ENCODE data around the gene EHBP1L1.
A peak's percentile ranks its signal among the peaks of the same experiment; 100 is the strongest.

Gene EHBP1L1

DNA sequence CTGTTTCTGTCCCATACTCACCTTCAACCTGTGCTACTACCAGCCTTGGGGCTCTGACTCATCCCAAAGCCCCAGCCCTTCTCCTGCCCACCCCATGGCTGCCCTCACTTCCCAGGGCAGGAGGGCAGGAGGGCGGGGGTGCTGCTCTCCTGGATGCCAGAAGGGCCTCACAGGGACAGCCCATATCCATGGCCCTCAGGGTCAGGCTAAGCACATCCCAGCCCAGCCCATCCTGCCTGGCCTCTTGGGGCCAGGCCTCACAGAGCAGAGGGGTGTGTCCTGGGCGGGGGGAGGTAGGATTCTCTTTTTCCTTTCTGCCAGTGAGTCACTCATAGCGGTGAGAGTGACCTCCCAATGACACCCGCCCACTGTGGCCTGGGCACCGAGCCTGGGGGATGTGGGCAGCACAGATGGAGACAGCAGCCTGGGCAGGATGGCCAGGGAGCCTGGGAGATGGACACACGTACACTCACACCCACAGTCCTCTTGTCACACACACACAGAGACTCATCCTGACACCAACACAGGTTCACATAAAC is 20.1 kb upstream of the EHBP1L1 start (continued):
- TF ChIP-seq, protein P1, sequence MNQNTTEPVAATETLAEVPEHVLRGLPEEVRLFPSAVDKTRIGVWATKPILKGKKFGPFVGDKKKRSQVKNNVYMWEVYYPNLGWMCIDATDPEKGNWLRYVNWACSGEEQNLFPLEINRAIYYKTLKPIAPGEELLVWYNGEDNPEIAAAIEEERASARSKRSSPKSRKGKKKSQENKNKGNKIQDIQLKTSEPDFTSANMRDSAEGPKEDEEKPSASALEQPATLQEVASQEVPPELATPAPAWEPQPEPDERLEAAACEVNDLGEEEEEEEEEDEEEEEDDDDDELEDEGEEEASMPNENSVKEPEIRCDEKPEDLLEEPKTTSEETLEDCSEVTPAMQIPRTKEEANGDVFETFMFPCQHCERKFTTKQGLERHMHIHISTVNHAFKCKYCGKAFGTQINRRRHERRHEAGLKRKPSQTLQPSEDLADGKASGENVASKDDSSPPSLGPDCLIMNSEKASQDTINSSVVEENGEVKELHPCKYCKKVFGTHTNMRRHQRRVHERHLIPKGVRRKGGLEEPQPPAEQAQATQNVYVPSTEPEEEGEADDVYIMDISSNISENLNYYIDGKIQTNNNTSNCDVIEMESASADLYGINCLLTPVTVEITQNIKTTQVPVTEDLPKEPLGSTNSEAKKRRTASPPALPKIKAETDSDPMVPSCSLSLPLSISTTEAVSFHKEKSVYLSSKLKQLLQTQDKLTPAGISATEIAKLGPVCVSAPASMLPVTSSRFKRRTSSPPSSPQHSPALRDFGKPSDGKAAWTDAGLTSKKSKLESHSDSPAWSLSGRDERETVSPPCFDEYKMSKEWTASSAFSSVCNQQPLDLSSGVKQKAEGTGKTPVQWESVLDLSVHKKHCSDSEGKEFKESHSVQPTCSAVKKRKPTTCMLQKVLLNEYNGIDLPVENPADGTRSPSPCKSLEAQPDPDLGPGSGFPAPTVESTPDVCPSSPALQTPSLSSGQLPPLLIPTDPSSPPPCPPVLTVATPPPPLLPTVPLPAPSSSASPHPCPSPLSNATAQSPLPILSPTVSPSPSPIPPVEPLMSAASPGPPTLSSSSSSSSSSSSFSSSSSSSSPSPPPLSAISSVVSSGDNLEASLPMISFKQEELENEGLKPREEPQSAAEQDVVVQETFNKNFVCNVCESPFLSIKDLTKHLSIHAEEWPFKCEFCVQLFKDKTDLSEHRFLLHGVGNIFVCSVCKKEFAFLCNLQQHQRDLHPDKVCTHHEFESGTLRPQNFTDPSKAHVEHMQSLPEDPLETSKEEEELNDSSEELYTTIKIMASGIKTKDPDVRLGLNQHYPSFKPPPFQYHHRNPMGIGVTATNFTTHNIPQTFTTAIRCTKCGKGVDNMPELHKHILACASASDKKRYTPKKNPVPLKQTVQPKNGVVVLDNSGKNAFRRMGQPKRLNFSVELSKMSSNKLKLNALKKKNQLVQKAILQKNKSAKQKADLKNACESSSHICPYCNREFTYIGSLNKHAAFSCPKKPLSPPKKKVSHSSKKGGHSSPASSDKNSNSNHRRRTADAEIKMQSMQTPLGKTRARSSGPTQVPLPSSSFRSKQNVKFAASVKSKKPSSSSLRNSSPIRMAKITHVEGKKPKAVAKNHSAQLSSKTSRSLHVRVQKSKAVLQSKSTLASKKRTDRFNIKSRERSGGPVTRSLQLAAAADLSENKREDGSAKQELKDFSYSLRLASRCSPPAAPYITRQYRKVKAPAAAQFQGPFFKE (tag by site-specific recombination; IDR thresholded peaks at IDR 0.05; ENCODE audit: borderline replicate concordance), result no peak
- TF ChIP-seq ZNF701 (tag by site-specific recombination; IDR thresholded peaks at IDR 0.05) (no peak), ZNF610 (tag by site-specific recombination; IDR thresholded peaks at IDR 0.05; ENCODE audit: borderline replicate concordance) (no peak), ZBTB44 (tag by site-specific recombination; IDR thresholded peaks at IDR 0.05) (no peak), KLF16 (tag by site-specific recombination; IDR thresholded peaks at IDR 0.05) (no peak), ZNF112 (tag by site-specific recombination; IDR thresholded peaks at IDR 0.05) (no peak), ZNF529 (tag by site-specific recombination; IDR thresholded peaks at IDR 0.05; ENCODE audit: insufficient replicate concordance) (no peak), ZNF449 (tag by site-specific recombination; IDR thresholded peaks at IDR 0.05) (no peak), ZNF658 (tag by site-specific recombination; IDR thresholded peaks at IDR 0.05) (no peak), ZFP37 (tag by site-specific recombination; IDR thresholded peaks at IDR 0.05) (no peak), SP7 (tag by site-specific recombination; IDR thresholded peaks at IDR 0.05) (0 out of 2 replicates have a peak, but pooled peaks have one; percentile 20), SP3 (tag by site-specific recombination; IDR thresholded peaks at IDR 0.05) (peak; percentile 70), ZNF654 (tag by site-specific recombination; IDR thresholded peaks at IDR 0.05; ENCODE audit: low read depth) (no peak), TCF7L2 (IDR thresholded peaks at IDR 0.05; ENCODE audit: borderline replicate concordance, low read depth, low read length) (no peak), RBAK (tag by site-specific recombination; IDR thresholded peaks at IDR 0.05) (no peak), ZNF747 (tag by site-specific recombination; IDR thresholded peaks at IDR 0.05) (no peak), KLF9 (tag by site-specific recombination; IDR thresholded peaks at IDR 0.05; ENCODE audit: low read depth) (peak; percentile 61), KLF10 (tag by site-specific recombination; IDR thresholded peaks at IDR 0.05) (peak; percentile 77), ZNF426 (tag by site-specific recombination; IDR thresholded peaks at IDR 0.05) (no peak), GLIS2 (tag by site-specific recombination; IDR thresholded peaks at IDR 0.05) (peak; percentile 37), ZNF24 (tag by site-specific recombination; IDR thresholded peaks at IDR 0.05) (no peak)
- TF ChIP-seq, protein P2, sequence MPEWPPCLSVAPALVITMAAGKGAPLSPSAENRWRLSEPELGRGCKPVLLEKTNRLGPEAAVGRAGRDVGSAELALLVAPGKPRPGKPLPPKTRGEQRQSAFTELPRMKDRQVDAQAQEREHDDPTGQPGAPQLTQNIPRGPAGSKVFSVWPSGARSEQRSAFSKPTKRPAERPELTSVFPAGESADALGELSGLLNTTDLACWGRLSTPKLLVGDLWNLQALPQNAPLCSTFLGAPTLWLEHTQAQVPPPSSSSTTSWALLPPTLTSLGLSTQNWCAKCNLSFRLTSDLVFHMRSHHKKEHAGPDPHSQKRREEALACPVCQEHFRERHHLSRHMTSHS (tag by site-specific recombination; IDR thresholded peaks at IDR 0.05), result no peak
- TF ChIP-seq, protein P3, sequence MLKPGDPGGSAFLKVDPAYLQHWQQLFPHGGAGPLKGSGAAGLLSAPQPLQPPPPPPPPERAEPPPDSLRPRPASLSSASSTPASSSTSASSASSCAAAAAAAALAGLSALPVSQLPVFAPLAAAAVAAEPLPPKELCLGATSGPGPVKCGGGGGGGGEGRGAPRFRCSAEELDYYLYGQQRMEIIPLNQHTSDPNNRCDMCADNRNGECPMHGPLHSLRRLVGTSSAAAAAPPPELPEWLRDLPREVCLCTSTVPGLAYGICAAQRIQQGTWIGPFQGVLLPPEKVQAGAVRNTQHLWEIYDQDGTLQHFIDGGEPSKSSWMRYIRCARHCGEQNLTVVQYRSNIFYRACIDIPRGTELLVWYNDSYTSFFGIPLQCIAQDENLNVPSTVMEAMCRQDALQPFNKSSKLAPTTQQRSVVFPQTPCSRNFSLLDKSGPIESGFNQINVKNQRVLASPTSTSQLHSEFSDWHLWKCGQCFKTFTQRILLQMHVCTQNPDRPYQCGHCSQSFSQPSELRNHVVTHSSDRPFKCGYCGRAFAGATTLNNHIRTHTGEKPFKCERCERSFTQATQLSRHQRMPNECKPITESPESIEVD (tag by site-specific recombination; IDR thresholded peaks at IDR 0.05), result no peak
- TF ChIP-seq, protein P4, sequence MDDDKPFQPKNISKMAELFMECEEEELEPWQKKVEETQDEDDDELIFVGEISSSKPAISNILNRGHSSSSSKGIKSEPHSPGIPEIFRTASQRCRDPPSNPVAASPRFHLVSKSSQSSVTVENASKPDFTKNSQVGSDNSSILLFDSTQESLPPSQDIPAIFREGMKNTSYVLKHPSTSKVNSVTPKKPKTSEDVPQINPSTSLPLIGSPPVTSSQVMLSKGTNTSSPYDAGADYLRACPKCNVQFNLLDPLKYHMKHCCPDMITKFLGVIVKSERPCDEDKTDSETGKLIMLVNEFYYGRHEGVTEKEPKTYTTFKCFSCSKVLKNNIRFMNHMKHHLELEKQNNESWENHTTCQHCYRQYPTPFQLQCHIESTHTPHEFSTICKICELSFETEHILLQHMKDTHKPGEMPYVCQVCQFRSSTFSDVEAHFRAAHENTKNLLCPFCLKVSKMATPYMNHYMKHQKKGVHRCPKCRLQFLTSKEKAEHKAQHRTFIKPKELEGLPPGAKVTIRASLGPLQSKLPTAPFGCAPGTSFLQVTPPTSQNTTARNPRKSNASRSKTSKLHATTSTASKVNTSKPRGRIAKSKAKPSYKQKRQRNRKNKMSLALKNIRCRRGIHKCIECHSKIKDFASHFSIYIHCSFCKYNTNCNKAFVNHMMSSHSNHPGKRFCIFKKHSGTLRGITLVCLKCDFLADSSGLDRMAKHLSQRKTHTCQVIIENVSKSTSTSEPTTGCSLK (tag by site-specific recombination; IDR thresholded peaks at IDR 0.05), result no peak
- TF ChIP-seq, protein P5, sequence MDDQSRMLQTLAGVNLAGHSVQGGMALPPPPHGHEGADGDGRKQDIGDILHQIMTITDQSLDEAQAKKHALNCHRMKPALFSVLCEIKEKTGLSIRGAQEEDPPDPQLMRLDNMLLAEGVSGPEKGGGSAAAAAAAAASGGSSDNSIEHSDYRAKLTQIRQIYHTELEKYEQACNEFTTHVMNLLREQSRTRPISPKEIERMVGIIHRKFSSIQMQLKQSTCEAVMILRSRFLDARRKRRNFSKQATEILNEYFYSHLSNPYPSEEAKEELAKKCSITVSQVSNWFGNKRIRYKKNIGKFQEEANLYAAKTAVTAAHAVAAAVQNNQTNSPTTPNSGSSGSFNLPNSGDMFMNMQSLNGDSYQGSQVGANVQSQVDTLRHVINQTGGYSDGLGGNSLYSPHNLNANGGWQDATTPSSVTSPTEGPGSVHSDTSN (CRISPR knock-in tag; IDR thresholded peaks at IDR 0.05), result no peak
